HG02885 (cell line): ENCODE measurements around the gene TKT.

ENCODE experiments used
- ATAC-seq: cut with Tn5 transposase; IDR thresholded peaks from one replicate; pipeline ENCODE4 v1.9.1; 2021; ENCODE audit warnings: mild to moderate bottlenecking; ENCODE audit not compliant: unreplicated experiment, poor library complexity

TKT gene

GRCh38 chr3:53183514-53183913 is 72.3 kb downstream of the TKT start:
- ATAC-seq: no peak

DNA sequence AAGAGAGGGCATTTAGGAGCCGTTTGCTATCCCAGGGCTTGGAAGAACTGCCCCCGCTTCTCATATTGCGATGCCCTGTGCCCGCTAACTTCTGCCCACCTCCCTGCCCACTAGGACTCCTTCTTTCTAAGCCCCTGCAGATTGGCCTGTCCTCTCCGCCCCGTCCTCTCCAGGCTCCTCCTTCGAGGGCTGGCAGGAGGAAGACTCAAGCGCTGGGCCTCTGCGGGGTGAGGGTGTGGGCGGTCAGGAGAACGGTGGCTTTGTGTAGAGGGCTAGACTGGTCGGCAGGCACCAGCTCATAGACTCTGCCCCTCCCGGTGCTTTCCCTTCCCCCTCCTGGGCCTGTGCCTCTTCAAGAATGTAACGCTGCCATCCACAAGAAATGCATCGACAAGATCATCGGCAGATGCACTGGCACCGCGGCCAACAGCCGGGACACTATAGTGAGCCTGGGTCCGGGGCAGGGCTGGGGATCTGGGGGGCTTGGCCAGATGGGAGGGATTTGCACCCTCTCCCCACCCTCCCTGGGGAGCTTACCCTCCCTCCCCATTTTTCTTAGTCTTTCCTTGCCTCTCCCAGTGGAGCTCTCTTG is 73.0 kb downstream of the TKT start:
- no peak for ATAC-seq

GRCh38 chr3:53181528-53181927 is 74.3 kb downstream of the TKT start:
- ATAC-seq: no peak

GRCh38 chr3:53181024-53181371 is 74.8 kb downstream of the TKT start:
- no peak for ATAC-seq

GRCh38 chr3:53180305-53181023 is 75.4 kb downstream of the TKT start:
- peak; percentile 94 for ATAC-seq

DNA sequence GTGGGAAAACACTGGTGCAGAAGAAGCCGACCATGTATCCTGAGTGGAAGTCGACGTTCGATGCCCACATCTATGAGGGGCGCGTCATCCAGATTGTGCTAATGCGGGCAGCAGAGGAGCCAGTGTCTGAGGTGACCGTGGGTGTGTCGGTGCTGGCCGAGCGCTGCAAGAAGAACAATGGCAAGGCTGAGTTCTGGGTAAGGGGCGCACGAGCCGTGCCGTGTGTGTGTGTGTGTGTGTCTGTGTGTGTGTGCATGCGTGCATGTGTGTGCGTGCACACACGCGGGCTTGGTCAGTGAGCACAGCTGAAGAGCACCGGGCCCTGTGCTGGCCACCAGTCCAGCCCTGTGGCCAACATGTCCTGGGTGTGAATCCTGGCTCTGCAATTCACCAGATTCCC is 76.2 kb downstream of the TKT start:
- ATAC-seq: no peak

DNA sequence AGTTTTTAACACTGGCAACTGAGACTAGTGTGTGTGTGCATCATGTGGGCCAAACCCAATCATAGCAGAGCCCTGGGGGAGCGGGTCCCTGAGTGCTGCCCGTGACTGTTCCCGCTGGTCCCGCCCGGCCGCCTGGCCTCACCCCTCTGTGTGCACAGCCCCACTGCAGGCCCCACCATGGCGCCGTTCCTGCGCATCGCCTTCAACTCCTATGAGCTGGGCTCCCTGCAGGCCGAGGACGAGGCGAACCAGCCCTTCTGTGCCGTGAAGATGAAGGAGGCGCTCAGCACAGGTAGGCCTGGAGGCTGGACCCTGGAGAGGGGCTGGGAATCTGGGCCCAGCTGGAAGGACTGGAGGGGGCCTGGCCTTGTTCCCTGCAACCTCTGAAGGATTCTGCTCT is 77.6 kb downstream of the TKT start:
- no peak for ATAC-seq

- ATAC-seq: no peak
Measured at GRCh38 chr3:53175613-53176540, 79.9 kb downstream of the TKT start.
